SK-N-SH (cell line): Measurements from ENCODE around the gene COL20A1.

ENCODE experiments used
- CTCF ChIP-seq: fragments of 200-600 bp; sonication (generic); IDR thresholded peaks from 2 replicates; pipeline ENCODE4 v1.6.1; 2017; ENCODE audit warnings: antibody characterized with exemption, mild to moderate bottlenecking, moderate library complexity
- REST ChIP-seq: IDR thresholded peaks from 2 replicates; pipeline ENCODE4 v1.6.1; 2012; ENCODE audit warnings: mild to moderate bottlenecking, low read depth, low read length, moderate library complexity
- SMC3 ChIP-seq: IDR thresholded peaks from 2 replicates; pipeline ENCODE4 v1.6.1; 2012; ENCODE audit warnings: low read depth, low read length, improper control_type of control experiment
- ZBTB33 ChIP-seq: IDR thresholded peaks from 2 replicates; pipeline ENCODE4 v1.4.0; 2012; ENCODE audit warnings: low read depth, borderline replicate concordance

GRCh38 chr20:63306673-63307537 is 13.9 kb downstream of the COL20A1 start:
- TF ChIP-seq CTCF (no peak), SMC3 (no peak), REST (no peak), ZBTB33 (no peak)
